ENCODE results near the gene TSHR.
"Not testable (repeated sequence)": the region's sequence is repeated elsewhere in the genome, so short reads cannot be mapped to it uniquely, and the experiment has no call there.

TSHR gene

GRCh38 chr14:80951491-80951890, 3.9 kb upstream of the TSHR start:
- DNase-seq (ENCODE audit: low read depth): no peak

DNA sequence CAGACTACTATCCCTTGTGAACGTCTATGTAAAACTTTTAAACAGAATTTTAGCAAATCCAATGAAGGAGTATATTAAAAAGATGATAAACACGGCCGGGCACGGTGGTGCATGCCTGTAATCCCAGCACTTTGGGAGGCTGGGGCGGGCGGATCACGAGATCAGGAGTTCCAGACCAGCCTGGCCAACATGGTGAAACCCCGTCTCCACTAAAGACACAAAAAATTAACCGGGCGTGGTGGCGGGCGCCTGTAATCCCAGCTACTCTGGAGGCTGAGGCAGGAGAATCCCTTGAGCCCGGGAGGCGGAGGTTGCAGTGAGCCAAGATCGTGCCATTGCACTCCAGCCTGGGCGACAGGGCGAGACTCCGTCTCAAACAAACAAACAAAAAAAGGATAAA, 2.2 kb upstream of the TSHR start:
- not testable (repeated sequence) for DNase-seq (ENCODE audit: low read depth)

DNA sequence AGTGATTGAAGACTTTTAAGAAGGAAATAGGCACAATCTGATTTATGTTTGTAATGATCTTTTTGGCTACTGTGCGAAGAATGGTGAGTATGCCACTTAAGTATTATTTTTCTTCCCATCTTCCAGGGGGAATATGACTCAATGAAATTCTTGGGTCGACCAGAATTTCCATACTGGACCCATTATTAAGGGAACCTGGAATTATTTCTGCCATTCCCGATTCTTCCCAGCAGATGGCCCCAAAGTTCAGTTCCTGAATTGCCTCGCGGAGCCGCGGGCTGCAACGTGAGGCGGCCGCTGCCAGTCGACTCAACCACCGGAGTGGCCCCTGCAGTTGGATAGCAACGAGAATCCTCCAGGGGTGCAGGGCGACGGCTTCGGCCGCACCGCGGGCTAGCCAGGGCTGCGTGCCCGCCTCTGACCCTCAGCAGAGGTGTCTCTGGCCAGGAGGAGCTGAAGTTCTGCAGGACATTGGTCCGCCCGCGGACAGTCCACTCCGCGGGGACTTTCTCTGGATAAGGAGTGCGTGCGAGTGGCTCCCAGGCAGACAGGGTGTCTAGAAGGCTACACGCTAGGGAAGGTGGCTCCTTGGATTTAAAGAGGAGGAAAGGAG, 628 bp upstream of the TSHR start:
- DNase-seq (ENCODE audit: low read depth): peak; percentile 83

DNA sequence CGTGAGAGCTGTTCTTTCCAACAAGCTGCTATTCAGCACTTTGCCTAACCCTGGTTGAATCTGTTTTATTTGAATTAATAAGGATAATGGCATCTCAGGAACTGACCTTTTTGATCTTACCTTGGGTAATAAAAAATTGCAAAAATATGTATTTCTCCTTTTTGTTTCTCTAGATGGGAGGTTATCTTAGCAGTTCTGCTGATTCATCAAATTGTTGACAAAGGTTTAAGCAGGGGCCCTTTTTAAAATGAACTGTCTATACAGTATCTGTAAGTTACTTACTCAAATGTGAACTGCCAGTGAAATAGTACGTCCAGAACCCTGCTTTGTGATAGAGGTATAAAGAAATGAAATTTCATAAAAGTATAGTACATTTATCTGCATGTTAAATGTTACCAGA, 681 bp downstream of the TSHR start:
- DNase-seq (ENCODE audit: low read depth): no peak

- no peak for DNase-seq (ENCODE audit: low read depth)
Measured at GRCh38 chr14:80956922-80957321, 1.5 kb downstream of the TSHR start.

GRCh38 chr14:80957613-80958012, 2.2 kb downstream of the TSHR start:
- DNase-seq (ENCODE audit: low read depth): no peak

GRCh38 chr14:80958226-80958625, 2.8 kb downstream of the TSHR start:
- DNase-seq (ENCODE audit: low read depth): no peak

DNA sequence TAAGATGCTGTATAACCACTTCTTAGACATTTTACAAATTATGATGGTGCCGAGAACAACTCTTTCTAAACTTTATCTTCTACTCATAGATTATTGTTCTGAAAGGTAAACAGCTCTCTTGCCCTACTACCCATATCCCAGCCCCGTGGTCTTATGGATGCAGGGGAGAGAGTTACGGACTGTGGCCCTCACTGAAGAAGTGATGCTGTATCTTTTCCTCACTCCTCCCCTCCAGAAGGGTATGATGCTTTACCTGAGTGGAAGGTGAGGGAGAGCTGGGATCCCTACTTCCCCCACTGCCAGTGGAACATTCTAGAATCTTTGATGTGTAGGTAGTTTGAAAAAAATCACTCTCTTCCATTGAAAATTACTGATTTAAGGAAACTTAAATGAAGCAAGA, 3.5 kb downstream of the TSHR start:
- DNase-seq (ENCODE audit: low read depth): no peak

- DNase-seq (ENCODE audit: low read depth): no peak
Measured at GRCh38 chr14:80959496-80959895, 4.1 kb downstream of the TSHR start.

DNA sequence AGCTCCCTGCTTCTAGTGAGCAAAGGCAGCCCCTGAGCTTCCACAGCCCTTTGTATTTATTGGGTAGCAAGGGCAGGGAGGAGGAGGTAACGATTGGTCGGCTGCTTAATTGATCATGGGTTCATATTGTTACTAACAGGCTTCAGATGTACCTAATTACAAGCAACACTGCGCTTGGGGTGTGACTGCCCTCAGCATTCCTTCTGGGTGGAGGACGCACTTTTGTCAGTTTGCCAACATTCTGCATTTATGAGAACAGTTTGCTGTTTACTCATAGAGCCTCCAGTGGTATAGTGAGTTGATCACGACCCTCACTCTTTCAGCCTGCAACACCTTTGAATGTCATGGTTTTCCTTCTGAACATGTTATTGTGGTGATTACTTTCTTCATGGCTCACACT, 9.6 kb downstream of the TSHR start:
- DNase-seq (ENCODE audit: low read depth): no peak

GRCh38 chr14:80973931-80974641, 18.7 kb downstream of the TSHR start:
- peak; percentile 27 for DNase-seq (ENCODE audit: low read depth)

DNA sequence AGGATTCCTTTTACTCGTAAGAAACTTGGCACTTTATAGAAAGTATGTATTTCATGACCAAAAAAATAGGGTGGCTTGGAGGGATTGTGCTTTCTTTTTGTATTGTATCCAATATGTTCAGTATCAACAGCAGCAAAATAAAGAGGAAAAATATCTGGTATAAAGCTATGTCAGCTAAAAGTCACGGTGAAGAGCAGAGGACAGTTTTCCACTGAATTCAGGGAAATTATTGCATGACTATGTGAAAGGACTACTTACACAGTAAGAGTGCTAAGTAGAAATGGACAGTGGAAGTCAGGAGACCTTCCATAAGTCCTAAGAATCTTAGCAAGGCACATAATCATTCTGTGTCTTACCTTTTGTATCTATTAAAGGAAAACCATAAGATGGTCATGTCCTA, 19.3 kb downstream of the TSHR start:
- DNase-seq (ENCODE audit: low read depth): no peak

DNA sequence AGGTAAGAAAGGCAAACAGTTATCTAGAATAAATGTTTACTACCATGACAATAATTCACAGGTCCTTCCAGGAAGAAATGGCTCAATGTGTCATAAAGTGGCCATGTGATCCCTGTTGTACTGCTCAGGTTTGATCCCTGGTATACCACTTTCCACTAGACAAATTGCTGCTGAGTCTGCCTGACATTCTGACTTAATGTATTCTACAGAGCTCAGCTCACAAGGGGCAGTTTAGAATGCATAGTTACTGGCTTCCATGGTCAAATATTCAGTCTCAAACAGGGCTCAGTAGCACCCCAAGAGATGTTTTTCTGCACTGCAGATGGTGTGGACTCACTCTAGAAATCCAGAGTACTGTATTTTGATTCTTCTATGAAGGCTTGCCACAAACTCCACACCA, 21.8 kb downstream of the TSHR start:
- no peak for DNase-seq (ENCODE audit: low read depth)

GRCh38 chr14:80978403-80978802, 23.0 kb downstream of the TSHR start:
- DNase-seq (ENCODE audit: low read depth): no peak

GRCh38 chr14:80979951-80980350, 24.5 kb downstream of the TSHR start:
- DNase-seq (ENCODE audit: low read depth): no peak

- DNase-seq (ENCODE audit: low read depth): peak; percentile 13
Measured at GRCh38 chr14:80981156-80981555, 25.7 kb downstream of the TSHR start.

- DNase-seq (ENCODE audit: low read depth): no peak
Measured at GRCh38 chr14:80981673-80982072, 26.3 kb downstream of the TSHR start.

DNA sequence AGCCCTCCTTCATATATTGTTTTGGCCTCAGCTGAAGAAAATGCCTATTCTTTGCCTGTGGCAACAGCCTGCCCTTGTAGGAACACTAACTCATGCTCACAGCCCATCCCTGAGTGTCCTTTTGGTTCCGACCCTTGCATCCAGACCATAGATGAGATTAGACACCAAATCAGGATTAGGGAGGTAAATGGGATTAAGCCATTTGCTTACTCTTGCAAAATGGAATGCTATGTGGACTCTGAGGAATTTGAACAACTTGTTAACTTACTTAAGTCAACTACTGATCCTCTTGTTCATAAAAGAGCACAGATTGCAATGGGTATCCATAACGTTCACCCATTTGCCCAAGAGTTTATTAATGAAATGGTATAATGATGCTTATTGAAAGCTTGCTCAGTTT, 27.3 kb downstream of the TSHR start:
- DNase-seq (ENCODE audit: low read depth): no peak

DNA sequence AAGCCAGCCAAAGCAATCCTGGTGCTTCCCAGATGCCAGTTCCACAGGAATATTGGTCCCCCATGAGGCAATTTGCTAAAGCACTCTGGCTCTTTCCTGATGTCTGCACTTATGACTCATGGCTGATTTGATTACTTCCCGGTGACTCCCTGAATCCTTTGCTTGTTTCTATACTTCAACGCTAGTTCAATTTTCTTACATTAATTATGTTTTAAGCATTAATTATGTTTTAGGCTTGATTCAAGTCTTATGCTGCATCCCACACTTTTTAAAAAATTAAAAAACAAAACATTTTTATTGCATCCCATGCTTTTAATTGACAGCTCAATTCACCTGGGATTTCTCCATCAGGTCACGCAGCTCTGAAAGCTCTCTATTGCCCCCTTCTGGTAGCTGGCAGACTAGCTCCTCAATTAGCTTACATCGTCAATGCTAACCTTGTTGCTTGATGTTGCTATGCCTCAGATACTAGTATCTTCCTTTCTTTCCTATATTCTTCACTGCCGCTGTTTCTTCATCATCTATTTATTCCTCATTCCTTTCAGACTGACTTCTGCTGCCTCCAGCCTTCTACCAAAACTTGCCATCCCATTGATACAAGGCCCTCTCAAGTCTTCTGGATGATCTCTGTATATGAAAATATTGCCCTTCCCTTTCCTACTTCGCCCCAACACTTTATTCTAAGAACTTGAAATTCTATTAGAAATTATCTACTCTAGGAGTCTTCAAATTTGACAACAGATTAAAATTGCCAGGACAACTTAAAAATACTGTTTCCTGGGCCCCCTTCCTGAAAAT, 32.0 kb downstream of the TSHR start:
- DNase-seq (ENCODE audit: low read depth): peak; percentile 69

- no peak for DNase-seq (ENCODE audit: low read depth)
Measured at GRCh38 chr14:80988192-80988591, 32.8 kb downstream of the TSHR start.

DNA sequence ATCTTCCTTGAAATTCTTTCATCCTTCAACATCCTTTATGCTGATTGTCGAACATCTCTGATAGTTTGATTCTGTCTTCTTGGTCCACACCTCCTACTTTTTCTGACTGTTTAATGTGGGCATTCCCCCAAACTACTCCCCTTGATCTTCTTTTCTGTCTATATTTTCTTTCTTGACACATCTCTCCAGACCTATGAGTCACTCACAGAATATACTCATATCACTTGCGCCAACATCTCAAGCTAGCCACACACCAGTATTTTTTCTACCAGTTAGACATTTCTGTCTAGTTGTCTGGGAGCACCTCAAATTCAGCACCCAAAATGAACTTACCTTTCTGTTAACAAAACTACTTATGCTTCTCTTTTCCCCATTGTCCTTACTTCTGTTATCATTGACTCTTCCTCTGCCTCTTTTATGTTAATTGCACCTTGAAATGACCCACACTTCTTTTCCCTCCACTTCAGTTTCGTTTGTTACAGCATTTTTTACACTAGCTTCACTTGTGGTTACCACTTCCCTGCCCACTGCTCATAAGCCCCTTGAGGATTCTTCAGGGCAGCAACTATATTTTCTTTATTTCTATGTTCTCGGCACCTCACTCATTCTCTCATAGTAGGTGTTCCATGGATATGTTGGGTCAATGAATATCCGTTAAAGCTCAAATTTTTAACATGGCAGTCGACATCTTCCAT, 33.5 kb downstream of the TSHR start:
- DNase-seq (ENCODE audit: low read depth): peak; percentile 8

GRCh38 chr14:80992580-80992979, 37.2 kb downstream of the TSHR start:
- no peak for DNase-seq (ENCODE audit: low read depth)

All from EH (cell line).